Fibroblast of peridontal ligament (primary cell): ENCODE results near the gene HJURP.

Source experiments
- DNase-seq: peaks from one replicate; pipeline ENCODE4 v3.0.0-alpha.2; 2010; ENCODE audit errors: extremely low read depth

The HJURP gene

DNA sequence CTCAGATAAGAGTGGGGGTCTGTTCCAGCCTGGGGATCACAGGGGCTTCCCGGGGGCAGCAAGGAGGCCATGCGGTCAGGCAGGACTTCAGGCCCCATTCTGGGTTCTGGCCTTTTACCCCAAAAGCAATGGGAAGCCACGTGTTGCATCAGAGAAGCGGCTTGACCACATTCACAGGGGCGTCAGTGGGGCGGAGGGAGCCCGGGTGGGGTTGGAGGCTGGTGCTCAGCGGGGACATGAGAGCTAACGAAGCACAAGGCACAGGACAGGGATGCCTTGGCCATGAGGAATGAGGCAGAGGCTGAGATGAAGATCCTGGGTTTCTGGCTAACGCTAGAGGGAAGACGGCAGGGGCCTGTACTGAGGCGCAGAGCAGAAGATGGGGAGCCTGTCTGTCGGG is 6.1 kb downstream of the HJURP start:
- DNase-seq, result no peak

DNA sequence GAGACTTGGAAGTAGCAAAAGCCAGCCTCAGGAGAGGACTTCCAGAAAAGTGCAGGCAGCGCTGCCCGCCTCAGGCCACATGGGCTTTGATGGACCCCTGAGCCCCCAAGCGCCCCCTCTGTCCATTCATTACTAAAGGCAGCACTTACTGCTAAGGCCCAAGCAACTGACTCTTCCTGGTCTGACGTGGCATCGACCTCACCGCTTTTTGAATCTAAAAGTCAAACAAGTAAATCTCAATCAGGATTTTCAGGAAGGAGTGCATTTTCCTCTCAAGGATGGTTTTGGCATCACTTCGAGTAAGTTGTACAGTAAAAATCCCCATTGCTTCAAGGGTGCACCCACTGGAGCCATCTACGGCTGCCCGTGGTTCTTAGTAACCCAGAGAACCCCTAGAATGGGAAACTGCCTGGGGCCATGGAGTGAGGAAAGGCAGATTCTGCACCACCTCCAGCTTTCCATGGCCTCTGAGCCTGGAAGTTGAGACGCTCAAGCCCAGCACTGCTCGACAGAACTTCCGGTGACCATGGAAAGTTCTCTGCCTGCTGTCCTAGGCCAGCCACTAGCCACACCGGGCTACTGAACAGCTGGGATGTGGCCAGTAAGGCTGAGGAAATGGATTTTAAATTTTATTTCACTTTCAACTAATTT is 7.0 kb downstream of the HJURP start:
- DNase-seq, result no peak

DNA sequence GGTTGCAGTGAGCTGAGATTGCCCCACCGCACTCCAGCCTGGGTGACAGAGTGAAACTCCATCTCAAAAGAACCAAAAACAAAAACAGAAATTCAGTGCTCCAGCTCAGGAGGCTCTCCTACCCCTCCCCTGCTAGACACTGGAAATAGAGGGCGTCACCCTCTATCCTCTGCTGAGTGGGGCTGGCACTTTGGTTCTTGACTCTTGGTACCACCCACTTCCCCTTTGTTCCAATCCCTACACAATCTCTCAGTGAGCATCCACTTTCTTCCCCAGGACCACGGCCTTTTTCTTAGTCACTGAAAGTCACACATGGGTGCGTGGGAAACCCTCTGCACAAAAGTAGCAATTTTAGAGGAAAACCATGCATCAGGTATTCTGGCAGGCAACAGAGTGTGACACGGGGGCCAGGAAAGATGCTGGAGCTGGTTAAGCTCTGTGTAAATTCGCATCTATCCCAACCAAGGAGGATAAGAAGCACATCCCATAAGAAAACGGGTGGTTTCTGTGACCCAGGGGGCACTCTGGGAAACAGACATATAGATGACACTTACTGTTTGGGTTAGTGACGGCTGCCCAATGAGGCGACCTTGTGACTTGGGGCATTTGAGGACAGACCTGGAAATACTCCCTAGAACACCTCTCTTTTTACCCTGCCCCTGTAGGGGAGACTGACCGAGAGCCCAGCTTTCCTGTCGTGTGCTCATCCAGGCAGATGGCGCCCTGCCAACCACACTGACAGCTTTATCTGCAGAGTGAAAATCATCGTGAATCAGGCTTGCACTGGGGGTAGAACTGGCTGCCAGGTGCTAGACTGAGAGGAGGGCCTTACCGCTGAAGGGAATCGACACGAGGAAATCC is 7.7 kb downstream of the HJURP start:
- DNase-seq, result no peak

DNA sequence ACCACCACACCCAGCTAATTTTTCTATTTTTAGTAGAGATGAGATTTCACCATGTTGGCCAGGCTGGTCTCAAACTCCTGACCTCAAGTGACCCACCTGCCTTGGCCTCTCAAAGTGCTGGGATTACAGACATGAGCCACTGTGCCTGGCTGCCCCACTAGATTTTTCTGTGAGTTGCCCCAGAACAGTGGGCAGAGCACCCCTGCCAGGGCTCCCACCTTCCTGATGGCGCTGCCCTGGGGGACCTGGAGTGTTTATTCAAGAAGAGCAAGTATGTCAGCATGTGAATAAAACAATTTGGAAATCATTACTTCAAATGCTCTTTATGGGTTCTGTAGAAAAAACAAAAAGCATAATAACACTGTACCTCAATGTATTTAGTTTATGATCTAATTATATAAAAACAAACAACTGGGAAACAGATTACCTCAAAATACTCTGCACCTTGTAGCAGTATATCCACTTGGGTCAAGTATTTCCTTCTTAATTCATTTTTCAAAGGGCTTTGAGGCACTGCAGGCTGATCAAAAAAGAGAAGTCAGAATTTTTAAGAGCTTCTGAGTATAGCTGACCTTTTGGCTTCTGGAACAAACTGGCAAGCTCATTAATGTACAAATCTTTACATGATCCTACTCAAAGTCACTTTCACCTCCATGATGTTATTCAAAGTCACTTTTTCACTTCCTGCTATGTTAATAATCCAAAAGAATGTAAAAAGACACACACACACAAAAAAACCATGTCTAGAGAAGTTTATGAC is 8.9 kb downstream of the HJURP start:
- no peak for DNase-seq

DNA sequence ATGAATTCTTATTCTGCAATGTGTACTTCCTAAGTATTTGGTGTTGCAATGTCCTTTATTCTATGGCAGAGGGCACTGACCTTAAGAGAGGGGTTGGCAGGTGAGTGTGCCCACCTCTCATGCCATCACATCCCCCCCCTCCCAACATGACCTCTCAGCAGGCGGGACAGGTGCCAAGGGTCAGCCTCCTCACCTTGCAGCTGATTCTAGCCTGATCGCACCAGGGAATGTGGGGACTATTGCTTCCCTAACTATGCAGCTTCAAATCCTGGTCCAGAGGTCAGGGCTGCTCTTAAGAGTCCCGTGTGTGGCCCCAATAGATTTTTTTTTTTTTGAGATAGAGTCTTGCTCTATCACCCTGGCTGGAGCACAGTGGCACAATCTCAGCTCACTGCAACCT is 9.5 kb downstream of the HJURP start:
- no peak for DNase-seq

DNA sequence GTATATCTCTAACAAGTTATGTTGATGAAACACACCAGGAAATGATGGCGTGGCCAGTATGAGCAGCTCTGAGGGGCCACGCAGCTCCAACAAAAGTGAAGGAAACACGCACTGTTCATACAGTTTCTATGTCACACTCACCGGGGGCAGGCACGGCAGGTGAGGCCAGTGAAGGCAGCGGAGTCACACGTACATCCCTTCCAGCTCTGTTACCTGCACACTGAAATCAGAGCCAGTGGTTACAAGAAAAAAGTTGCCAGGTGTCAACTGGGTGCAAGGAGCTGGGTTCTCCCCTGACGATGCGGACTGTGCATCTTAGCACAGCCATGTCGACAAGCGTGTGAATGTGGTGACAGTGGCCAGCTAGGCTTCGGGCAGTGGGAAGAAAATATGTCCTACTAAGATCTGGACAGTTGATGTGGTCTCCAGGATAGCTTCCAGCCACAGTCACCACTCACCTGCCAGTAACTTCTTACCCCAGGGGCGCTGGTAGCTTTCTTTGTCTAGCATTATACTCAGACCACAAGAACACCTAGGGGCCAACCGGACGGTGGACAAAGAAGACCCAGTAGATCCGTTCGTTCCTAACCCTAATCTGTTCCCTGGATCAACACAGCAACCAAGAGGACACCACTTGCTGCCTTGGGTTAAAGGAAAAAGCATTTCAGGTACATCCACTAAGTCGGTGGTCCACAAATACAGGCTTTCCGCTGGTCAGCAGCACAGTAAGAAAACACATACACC is 10.1 kb downstream of the HJURP start:
- no peak for DNase-seq

DNA sequence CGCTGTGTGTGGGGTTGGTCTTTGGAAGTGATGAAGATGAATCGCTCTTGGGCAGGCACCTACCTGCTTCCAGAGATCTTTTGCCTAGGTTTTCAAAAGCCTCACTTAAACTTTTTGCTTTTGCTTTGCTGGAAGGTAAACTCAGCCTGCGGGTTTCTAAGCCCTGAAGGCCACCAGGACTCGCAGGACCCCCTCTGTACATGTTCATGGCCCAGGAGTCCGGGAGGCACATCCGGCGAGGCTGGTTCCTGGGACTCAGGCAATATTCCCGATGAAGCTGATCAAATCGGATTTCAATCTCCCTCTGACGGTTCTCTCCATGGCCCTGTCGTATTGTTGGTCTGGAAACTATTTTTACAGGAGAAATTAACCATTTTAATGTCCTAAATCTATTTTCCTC is 13.2 kb downstream of the HJURP start:
- no peak for DNase-seq

DNA sequence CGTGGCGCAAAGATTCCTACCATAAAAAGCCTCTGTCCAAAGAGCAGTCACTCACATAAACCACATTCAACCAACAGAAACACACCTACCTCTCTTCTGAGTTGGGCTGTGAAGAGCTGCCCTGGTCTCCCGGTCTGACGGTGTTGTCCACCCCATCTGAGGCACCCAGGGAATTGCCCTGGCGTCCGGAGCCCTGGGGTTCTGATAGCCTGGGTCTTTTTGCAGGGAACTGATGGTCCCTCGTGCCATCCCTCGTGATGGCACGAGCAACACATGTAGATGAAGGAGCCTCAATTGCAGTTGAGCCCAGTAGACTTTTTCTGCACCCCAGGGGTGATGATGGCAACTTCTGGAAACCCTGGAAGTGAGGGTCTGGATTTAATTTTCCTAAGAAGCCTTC is 13.8 kb downstream of the HJURP start:
- no peak for DNase-seq

DNA sequence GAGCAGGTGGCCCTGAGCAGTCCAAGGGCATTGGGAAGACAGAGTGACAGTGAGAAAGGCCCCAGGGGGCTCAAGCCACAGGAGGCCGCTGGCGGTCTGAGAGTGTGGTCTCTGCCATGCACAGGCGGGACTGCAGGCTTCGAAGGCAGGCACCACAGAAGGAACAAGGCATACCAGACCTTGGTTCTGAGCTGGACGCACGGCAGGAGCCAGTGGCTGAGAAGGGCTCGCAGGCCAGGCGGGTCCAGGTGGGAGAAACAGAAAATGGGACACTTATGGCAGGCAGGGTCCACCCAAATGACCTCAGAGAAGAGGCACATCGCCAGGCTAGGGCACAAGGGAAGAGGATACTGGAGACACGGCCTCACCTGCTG is 14.9 kb downstream of the HJURP start:
- DNase-seq, result no peak

DNA sequence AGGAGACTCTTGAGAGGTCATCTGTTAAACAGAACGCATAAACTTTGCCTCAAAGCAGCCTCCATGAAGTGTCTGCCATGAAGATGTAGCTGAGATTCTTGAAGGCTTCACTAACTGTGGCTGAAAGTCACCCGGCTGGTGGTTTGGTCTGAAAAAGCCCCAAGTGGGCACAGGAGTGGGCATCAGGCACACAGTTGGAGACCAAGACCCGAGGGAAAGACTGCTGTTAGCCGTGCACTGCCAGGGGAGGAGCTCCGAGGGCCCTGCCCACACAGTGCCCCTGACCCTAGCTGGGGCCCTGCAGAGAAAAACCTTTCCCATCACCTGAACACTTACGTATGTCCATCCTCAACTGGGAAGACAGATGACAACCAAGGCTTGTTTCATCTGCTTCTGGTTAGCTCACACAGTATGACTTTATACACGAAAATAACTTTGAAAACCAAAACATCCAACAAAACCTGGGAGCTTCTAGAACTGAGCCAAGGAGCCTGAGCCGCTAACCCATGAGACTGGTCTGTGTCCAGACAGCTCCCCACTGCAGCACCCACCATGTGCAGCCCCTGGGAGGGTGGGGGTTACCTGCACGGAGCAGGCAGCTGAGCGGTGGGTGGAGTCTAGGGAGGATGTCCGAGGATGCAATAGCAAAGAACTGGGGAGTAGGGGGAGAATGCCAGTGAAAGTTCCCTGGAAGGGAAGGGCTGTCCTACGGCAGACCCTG is 15.4 kb downstream of the HJURP start:
- no peak for DNase-seq

DNA sequence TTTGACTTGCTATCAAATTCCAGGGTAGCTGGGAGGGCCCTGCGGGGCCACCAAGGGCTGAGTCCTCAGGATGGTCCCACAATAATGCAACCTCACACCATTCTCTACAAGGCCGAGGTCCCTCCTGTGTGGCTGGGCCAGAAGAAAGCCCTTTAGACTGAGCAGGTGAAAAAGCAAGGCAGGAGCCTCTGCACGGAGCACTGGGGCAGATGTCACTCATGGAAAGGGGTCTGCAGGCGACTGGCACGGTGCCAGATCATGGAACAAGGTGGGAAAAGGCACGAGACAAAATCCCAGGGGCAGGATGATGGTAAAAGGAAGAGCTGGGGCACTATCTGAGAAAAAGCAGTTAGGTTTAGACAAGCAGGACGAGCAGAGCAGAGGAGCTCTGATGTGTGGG is 16.1 kb downstream of the HJURP start:
- no peak for DNase-seq

DNA sequence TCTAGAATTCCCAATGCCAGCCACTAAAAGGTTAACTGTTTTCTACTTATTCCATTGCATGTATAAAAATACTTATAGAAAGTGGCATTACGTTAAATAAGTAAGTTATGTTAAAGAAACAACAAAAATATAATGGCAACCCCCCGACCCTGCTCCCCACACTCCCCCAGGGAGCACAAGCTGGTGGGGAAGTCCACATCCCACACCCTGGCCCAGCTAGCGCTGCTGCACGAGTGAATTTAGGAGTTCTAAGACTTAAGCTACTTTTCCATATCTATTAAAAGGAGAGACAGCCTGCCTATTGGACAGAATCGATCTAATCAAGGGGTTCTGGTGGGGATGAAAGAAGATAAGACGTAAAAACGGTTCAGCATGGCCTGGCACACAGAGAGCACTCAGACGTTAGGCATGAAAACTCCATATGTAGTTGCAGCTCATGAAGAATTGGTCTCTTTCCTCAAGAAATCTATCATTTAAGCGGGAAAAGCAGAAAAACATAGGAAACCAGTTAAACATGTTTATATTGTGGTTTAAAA is 16.6 kb downstream of the HJURP start:
- peak; percentile 47 for DNase-seq

DNA sequence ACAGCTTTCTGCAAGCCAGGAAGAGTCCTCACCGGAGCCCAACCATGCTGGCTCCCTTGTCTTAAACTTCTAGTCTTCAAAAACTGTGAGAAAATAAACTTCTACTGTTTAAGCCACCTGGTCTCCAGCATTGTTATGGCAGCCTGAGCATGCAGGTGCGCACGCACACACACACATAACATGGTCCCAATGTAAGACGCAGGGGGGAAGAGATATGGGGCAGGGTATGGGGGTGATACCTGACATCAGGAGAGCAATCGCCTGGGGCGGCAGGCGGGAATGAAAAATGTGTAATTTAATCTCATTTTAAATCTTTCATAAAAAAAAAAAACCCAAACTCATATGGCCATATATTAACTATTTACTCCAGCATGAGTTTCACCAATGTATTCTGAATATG is 18.0 kb downstream of the HJURP start:
- DNase-seq, result no peak

DNA sequence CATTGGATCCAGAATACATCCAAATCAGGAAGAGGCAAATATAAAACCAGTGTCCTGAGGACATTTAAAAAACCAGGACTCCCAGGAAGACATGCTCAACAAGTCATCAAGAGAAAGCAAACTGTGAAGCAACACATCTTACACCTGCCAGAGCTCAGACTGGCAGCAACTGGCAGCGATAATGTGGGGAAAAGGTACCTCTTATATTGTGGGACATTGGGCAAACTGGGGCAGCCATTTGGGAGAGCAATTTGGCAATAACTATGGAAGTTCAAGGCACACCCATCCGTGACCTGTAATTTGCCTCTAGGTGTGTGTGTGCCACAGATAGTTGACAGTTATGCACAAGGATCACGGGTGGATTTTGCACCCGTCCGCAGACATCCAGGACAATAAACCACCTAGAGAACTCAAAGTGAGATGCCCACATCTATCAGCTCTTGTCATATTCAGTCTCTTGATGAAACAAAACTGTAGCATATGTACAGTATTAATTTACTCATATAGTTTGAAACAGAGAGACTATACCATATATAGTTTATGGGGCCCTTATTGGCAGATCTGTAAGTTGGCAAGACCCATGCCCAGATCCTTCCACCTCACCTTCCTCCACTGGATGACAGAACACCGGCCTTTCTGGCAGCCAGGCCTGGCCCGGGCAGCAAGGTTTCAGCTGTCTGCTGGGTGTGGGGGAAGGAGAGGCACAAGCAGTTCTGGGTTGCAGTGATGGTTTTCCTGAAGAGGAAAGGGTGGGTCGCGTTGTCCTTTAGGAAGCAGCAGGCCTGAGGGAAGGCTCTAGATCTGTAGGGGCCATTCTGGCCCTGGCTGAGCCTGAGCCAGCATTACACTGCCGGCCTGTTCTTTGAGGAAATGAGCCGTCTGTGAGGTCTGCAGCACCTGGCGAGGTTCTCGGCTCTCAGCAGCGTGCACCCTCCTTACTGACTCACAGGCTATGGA is 18.8 kb downstream of the HJURP start:
- no peak for DNase-seq

DNA sequence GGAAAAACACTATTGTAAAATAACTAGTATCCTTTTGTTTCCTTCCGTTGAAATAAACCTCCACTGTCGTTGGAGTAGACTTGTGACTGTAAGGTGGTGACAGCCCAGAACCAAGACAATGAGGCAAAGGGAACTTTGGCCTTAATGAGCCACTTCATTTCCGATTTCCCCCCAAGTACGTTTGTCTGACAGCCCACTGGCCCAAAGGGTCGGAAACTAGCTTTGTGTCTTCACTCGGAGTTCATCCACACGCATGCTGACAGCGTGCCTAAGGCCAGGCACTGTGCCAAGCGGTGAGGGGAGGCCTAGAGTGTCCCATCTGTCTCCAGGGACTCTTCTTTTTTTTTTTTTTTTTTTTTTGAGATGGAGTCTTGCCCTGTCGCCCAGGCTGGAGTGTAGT is 21.0 kb downstream of the HJURP start:
- no peak for DNase-seq

DNA sequence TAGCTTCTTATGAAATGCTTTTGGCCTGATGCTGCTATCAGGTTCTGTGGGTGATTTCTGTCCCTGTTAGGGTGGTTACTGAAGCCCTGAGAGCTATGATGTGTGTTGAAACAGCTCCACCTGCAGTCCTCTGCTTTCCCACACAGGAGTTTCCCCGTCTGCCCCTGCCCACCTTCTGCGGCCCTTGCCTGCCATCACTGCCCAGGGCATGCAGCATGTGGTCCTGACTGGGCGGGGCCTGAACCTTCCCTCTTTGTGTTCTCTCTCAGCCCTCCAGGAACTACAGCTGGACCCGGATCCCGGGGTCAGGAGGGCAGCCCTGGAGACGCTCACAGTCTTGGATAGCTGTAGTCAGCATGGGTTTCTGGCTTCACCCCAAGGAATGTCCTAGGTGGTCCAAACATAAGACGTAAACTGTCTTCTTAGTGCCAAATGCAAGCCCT is 21.4 kb downstream of the HJURP start:
- DNase-seq, result peak; percentile 74

DNA sequence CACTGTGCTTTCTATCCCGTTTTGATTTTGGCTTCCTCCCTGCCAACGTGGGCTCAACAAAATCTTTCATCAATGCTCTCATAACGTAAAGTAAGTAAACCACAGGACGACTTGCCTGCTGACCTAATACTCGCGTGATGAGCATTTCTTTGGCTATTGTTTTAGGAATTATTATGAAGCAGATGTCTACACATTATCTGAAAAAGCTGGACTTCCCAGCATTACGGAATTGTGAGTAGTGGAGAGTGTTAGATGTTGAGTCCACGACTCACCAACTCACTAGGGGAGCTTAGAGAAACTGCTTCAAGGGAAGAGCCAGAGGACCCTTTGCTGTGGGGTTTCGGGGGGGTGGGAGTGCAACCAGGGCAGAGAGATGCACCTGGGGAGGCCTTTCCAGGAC is 21.9 kb downstream of the HJURP start:
- DNase-seq, result peak; percentile 55

DNA sequence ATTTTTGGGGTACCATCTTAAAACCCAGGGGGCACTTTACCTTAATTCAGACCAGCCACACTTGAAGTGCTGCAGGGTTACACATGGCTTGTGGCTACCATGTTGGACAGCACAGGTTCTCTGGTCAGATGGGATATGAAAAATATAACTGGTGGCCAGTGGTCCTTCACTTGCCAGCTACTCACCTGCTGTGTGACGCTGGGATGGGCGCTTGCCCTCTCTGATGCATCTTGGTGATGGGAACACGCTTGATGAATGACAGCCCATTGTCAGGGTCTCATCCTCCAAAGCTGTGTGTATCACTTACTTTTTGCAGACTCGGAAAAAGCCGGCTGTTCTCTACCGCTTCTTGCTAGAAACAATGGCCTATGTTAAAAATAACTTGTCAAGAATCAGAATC is 22.5 kb downstream of the HJURP start:
- DNase-seq, result no peak

DNA sequence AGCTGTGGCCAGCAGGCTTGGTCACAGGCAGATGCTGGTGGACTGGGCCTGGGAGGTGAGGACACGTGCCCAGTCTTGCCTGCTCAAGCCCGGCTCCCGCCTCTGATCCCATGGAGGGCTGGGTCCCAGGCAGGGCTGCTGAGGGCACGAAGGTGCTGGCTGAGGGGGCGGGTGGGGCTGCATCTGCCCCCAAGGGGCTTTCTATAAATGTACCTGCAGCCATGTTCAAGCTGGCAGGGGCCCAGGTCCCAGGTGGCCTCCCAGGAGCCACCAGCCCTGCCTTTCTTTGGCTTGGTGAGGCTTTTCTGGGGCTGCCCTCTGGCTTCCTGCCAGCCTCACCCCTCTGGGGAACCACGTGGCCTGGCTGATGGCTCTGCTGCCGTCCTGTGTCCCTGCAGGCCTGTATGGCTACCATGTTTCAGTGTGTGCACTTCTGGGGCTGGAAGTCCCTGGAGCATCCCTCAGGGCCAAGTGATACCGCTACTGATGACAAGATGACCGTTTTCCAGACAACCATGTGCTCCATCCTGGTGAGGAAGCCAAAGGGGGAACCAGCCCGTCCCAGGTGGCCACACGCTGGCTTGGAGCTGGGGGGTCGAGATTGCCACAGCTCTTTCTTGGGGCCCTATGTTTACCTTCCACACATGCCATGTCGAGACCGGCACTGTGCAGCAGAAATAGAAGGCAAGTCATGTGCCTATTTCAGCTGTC is 23.2 kb downstream of the HJURP start:
- no peak for DNase-seq
